ENCODE measurements around the gene DMKN.

DNA sequence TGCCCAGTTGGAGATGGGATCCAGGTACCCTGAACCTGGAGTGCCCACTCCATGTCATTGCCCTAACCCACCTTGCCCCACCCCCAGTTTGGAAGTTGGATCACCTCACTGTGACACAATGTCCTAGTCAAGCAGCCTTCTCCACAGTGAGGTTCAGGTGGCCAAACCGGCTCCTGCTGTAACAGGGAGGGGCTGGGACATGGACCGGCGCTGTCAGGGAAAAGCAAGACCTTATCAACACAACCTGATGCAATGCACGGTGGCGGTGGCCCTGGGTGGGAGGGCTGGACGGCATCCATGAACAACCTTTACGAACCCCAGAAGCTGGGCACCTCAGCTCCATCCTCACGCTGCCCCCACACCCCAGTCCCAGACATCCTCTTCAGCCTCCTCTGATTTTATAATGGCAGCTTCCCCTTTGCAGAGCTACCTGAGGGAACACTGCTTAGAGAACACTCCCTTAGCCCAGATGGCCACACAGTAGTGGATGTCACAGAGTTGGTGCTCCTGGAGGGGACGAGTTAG, 21.6 kb downstream of the DMKN start:
- no peak for TF ChIP-seq CTCF (IDR thresholded peaks at IDR 0.05)
- TF ChIP-seq POLR2A (IDR thresholded peaks at IDR 0.05) = no peak

Measured in testis (tissue), 2 donors.